Activated CD4-positive, alpha-beta T cell treated with anti-CD3 and anti-CD28 coated beads, Interleukin-2, amount 50 U/mL, for 4 hours (primary cell): ENCODE data around the gene XPC.

ENCODE experiments used
- DNase-seq, 2 experiments: peaks; one replicate each; pipeline ENCODE4 v3.0.0-alpha.2; 2020

Gene XPC

GRCh38 chr3:14206548-14207177 lies 28.3 kb upstream of the XPC start:
- DNase-seq, result no peak

DNA sequence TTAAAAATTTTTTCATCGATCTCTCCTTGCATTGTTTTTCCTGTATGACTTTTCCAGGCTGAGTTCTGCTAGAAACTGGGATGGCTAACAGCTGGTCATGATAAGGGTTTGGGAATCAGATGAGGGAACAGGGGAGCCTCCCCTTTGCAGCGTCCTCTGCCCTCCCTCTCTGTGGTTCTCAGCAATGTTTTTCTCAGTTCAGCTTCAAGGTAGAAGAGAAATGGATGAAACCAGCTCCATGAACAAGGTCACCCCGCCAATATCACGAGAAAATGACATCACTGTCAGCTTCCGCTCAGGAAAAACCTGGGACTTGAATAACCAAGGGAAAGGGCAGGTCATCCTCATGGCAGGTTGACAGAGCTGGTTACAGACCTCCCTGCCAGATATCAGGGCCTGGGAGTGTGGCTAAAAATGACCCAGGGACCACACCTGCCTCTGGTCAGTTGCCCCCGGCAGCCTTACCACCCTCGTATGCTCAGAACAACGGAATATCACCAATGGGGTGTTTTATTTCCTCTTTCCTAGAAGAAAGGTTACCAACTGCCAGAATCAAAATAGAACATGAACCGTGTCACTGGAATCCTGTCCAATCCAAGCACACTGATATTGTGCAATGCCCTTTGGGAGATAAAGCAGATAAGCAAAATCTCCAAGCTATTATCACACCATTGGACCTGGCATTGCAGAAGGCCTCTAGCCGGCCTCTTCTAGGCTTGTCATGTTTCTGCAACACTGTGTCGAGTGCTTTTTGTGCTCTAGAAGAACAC lies 26.3 kb upstream of the XPC start:
- DNase-seq, result no peak

GRCh38 chr3:14203521-14204079 lies 25.2 kb upstream of the XPC start:
- DNase-seq, result peak; percentile 30 to 31

- no peak for DNase-seq
Measured at GRCh38 chr3:14202874-14203520, 24.6 kb upstream of the XPC start.

DNA sequence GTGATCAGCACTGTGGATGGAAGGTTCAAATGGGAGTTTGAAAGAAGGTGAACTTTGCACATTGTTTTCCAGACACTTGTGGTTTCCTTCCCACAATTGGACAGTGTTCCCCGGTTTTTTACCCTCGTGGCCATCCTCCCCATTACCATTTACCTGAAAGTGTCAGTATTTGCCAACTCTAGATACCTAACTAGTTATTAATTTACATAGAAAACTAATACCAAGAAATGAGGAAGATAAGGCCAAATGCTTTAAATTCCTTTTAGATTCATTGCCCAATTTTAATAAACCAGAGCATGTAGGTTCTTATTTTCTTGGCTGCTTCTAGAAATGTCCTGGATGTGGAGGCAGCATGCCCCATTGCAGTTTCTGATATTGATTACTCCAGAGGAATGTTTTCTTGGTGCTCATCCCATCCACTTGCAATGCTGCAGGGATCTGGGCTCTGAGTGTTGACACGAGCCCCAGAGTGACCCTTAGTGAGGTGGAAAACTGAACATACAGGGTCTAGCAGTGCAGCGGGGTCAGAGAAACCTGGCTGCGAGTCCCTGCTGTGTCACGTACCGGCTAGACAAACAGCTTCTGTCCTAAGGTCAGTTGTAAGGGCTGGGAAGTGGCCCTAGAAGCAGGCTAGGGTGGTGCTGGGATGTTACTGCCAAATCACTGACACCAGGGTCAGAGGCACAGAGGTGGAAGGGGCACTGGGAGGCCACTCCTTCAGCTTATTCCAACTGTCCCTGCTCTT lies 23.7 kb upstream of the XPC start:
- no peak for DNase-seq

- DNase-seq, result no peak
Measured at GRCh38 chr3:14200841-14201240, 22.4 kb upstream of the XPC start.

DNA sequence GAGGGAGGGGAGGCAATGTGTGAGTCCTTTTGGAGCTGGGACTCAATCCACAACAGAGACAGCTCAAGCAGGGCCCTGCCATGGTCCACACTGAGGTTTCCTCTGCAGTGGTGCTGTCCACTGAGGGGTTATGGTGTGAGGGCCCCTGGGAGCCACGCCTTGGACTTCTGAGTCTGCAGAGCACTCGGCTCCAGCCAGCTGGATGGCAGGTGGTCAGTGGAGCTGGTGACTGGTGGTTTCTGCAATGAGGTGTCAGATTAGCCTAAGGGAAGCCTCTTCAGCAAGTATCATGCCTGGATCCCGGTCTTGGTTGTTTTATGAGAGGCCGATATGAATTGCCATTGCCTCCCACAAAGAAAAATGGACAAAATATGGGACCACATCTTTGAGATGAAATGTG lies 21.9 kb upstream of the XPC start:
- no peak for DNase-seq

- DNase-seq, result no peak
Measured at GRCh38 chr3:14199641-14200040, 21.2 kb upstream of the XPC start.

DNA sequence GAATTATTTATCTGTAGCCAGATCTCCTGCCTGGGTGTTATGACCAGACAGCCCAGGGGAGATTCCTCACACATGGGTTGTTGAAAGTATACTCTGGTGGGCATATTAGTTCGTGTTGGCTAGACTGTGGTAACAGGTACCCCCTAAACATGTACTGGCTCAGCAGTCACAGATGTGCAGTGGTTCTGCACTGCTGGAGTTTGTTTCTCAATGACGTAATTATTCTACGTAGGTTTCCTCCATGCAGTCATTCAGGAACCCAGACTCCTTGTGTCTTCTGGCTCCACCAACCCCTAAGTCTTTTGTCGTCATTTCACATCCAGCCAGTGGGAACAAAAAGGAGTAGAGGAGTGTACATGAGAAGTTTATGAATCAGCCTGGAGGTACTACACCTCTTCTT lies 16.5 kb upstream of the XPC start:
- DNase-seq, result no peak

DNA sequence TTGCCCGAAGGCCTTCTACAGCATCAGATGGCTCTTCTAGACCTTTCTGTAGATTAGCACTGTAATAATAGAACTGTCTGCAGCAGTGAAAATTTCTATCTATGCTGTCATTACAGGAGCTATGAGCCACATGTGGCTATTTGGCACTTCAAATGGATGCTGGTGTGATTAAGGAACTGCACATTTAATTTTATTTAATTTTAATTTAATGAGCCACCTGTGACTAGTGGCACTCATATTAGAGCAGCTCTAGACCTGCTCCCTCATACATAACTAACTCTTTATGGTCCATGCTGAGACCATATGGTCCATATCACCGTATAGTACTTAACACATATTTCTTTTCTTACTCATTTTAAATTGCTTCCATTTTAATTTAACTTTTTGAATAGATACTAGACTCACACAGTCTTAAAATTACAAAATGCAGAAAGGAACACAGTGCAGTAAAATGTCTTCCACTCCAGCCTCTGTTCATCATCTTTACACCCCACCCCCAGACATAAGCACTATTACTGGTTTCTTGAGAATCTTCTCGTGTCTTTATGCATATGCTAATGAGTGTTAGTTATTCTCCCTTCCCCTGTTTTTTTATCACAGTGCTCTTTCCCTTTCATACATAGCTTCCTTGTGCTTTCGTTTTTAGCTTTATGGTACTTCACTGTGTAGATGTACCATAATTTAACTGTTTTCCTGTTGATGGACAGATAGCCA lies 9.8 kb upstream of the XPC start:
- DNase-seq, result no peak

- no peak for DNase-seq
Measured at GRCh38 chr3:14186854-14187458, 8.6 kb upstream of the XPC start.

GRCh38 chr3:14183015-14183577 lies 4.7 kb upstream of the XPC start:
- no peak for DNase-seq

GRCh38 chr3:14181253-14181652 lies 2.9 kb upstream of the XPC start:
- DNase-seq, result no peak

DNA sequence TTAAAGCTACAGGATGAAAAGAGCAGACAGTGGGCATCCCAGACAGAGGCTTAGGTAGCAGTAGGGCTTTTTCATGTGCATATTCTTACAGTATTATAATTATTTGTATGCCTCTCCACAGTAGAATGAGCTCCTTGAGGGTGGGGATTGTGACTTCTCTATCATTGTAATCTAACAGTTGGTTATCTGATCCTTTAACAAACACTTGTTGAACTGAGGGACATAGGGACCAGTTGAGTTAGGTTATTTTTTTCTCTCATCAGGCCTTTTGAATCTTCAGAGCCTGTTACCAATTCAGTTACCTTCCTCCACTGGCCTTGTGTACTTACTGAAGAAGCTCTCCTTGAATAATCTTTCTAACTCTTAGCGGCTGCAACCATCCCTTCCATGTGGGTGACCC lies 1.4 kb upstream of the XPC start:
- DNase-seq, result no peak

DNA sequence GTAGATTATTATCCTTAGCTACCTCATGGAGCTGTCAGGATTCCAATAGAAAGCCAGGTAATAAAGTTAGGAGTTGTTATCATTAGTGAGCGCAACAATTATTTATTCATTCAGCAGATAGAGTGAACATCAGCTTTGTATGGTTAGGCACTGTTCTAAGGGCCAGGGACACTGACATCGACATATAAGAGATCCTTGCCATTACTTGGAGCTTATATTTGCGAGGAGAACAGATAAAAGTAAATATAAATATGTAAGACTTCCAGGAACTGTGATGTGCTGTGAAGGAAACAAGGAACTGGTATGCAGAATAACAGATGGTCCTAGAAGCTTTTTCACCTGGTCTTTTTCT lies 689 bp upstream of the XPC start:
- DNase-seq, result no peak

GRCh38 chr3:14177580-14178246 lies 688 bp downstream of the XPC start:
- DNase-seq, result no peak

- peak; percentile 11 to 17 for DNase-seq
Measured at GRCh38 chr3:14175383-14176037, 2.9 kb downstream of the XPC start.

DNA sequence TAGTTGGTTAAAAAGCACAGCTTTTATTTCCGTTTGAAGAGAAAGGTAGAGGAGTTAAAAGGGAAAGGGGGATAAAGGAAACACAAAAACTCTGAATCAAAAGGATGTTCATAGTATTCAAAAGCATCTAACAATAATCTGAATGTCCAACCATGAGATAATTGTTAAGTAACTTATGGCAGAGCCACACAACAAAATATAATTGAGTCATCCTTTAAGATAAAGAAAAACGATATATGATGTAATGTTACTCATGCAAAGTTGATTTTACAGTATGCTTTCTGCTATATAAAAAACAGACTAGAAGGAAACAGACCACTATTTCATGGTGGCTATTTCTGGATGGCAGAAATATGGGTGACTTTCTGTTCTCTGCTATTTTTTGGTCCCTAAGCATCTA lies 3.9 kb downstream of the XPC start:
- no peak for DNase-seq

GRCh38 chr3:14172496-14172895 lies 5.9 kb downstream of the XPC start:
- no peak for DNase-seq

- no peak for DNase-seq
Measured at GRCh38 chr3:14170531-14171159, 7.8 kb downstream of the XPC start.
